ENCODE measurements around the gene GPATCH3.

GRCh38 chr1:26923711-26924110 lies 23.4 kb upstream of the GPATCH3 start:
- TF ChIP-seq POLR2AphosphoS5 (IDR thresholded peaks at IDR 0.05; ENCODE audit: low read depth, low read length) (no peak), SIN3A (IDR thresholded peaks at IDR 0.05; ENCODE audit: borderline replicate concordance, insufficient read depth, low read length) (no peak)

Data from PFSK-1 (cell line).